Left renal cortex interstitium (tissue), 4 donors: Measurements from ENCODE around the gene GRN. TPM values are rescaled to one million over a fixed set of nuclear protein-coding genes. Genes with fewer than 3 reads are reported as not detected.
A peak's percentile ranks its signal among the peaks of the same experiment; 100 is the strongest.

Experiments used
- DNase-seq, 4 donors: peaks; one replicate each; pipeline ENCODE4 v3.0.0-alpha.2; 2013; ENCODE audit warnings: low read depth in 4 of 4, low spot score in 2 of 4, missing footprints in 1 of 4
- polyA plus RNA-seq, 4 donors: library from polyadenylated mRNA; unstranded; fragments of 120-200 nt; gene quantifications; one replicate each; pipeline ENCODE4 v1.2.1, GENCODE V29; 2013; ENCODE audit not compliant: insufficient read length in 4 of 4

Gene GRN
- polyA plus RNA-seq, result 100 to 1,000 TPM; 236 to 317 (median 277) TPM

- peak in 3 of 4 donors; percentile 95 to 99 (median 99) for DNase-seq
Observed at GRCh38 chr17:44344939-44345453, at the start of gene GRN. Gene GRN, plus strand, starts transcription at chr17:44345302. Its CDS starts 3,863 bp downstream, at chr17:44349165.

GRCh38 chr17:44297975-44298374, 47.1 kb upstream of the GRN start:
- DNase-seq, result no peak

DNA sequence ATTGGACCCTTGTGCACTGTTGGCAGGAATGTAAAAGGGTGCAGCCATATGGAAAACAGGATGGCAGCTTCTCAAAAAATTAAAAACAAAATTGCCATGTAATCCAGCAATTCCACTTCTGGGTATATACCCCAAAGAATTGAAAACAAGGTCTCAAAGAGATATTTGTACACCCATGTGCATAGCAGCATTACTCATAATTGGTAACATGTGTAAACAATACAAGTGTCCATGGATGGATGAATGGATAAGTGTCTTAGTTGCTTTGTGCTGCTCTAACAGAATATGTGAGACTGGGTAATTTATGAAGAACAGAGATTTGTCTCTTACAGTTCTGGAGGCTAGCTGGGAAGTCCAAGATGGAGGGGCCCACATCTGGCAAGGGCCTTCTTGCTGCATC, 40.5 kb upstream of the GRN start:
- no peak for DNase-seq

GRCh38 chr17:44307387-44308186, 37.5 kb upstream of the GRN start:
- DNase-seq, result no peak

DNA sequence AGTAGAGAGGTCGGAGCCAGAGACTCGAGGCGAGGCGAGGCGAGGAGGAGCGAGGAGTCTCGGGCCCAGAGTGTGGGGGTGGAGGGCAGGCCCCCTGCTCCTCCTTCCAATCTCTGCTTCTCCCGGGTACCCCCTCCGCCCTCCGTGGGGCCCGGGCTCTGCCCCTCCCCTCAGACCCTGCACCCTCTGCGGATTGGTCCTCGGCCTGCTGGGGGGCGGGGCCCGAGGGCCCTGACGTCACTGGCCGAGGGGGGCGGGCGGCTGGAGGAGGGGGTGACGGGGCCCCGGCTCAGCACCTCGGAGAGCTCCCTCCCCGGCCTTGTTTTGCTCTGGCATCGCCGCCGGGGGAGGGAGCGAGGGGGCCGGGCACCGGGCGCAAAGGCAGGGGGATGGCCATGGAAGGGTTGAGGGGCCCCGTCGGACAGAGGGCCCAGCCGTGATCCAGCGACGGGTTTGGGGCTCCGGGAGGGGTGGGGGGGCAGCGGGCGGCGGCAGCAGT, 36.7 kb upstream of the GRN start, which contains the start of gene RUNDC3A:
Gene RUNDC3A, plus strand, starts transcription at position 282 of the 499 bp plus-strand sequence. CDS start 232 bp downstream, outside the sequence.
- DNase-seq, result peak in 3 of 4 donors; percentile 78 to 86 (median 81)

GRCh38 chr17:44308865-44309264, 36.2 kb upstream of the GRN start:
- no peak for DNase-seq

DNA sequence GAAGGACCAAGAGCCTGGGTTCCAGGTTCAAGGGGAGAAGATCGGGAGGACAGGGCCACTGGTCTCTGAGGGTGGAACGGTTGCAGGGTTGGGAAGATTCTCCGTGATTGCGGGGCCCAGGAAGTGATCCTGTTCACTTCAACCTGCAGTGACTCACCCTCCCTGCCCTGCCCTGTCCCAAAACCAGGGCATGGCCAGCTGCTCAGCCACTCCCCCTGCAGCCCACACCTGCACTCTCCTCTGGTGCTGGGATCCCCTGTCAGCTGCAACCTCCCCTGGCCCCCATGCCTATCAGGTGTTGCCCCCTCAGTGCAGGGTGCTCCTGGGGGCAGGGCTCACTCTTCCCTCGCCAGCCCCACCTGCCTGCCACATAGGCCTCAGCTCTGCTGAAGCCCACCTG, 35.6 kb upstream of the GRN start:
- no peak for DNase-seq

- DNase-seq, result no peak
Observed at GRCh38 chr17:44310188-44310587, 34.9 kb upstream of the GRN start.

- DNase-seq, result no peak
Observed at GRCh38 chr17:44310609-44311376, 34.3 kb upstream of the GRN start.

DNA sequence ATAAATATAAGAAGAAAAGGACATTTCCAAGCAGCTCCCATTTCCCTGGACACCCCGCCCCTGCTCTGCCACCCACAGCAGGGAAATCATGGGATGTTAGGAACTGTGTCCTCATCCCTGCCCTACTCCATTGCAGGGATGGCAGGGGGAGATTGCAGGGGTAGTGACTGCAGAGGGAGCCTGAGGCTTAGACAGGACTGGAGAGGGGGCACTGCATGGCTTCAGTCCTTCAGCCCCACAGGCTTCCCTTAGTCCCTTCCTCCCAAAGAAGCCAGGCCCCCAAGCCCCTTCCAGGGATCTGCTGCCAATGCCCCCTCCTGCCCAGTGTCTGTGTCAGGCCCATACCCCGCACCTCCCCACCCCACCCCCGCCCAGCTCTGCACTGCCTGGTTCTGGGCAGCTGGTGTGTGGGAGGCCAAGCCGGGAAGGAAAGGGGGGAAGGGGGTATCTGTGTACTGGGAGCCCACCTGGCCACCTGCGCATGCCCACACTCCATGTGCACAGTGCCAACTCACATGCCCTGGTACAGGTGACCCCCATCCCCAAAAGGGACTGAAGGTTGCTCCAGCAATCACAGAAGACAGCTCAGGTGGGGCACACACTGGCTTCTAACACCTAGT, 33.4 kb upstream of the GRN start:
- no peak for DNase-seq

DNA sequence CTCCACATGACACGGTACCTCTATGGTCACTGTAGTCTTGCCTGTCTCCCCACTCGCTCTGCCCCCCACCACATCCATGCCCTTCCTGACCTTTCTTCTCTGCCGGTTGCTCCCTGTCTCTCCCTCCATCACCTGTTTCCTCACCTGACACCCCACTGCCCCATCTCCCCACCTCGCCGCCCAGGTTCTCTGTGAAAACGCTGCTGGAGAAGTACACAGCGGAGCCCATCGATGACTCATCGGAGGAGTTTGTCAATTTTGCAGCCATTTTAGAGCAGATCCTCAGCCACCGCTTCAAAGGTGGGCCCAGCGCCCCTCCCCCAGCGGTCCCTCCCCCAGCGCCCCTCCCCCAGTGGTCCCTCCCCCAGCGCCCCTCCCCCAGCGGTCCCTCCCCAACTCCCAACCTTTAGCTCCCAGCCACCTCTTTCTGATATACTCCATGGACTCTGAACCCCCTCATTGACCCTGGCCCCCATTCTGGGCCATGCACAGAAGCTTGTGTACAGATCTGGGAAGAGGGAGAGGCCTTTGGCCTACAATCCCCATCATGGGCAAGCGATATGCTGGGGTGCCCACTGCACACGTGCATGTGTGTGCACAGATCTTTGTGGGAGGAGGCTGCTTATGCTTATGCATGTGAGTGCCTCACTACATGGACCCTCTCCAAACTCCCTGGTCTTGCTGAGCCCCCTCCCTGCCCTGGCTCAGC, 32.6 kb upstream of the GRN start:
- no peak for DNase-seq

GRCh38 chr17:44314031-44314430, 31.1 kb upstream of the GRN start:
- DNase-seq, result no peak

DNA sequence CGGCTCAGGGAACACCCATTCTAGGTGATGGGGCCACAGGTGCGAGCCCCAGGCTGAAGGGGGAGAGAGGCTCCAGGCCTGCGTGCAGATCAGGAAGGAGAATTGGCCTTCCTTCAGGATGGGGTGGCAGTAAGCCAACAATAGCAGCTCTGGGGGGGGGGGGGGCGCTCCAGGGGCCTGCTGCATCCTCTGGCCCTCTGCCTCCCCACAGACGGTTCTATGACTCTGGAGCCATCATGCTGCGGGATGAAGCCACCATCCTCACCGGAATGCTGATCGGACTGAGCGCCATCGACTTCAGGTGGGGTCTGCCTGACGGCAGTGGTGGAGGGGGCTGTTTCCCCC, 30.6 kb upstream of the GRN start:
- no peak for DNase-seq

DNA sequence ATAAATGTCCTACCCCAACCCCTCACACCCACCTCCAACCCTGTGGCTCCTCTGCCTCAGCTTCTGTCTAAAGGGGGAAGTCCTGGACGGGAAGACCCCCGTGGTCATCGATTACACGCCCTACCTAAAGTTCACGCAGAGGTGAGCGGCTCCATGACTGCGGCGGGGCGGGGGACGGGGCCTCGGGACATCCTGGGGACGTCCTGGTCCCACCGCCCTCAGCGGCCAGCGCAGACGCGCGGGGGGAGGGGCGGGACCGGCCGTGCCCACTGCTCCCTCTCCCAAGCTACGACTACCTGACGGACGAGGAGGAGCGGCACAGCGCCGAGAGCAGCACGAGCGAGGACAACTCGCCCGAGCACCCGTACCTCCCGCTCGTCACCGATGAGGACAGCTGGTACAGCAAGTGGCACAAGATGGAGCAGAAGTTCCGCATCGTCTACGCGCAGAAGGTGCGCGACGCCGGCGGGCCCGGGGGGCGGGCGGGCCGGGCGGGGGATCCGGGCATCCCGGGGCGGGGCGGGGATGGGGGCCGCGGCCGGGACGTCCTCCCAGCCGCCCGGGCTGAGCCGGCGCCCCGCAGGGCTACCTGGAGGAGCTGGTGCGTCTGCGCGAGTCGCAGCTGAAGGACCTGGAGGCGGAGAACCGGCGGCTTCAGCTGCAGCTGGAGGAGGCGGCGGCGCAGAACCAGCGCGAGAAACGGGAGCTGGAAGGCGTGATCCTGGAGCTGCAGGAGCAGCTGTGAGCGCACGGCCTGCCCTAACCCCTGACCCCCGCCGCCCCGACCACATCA, 30.0 kb upstream of the GRN start:
- DNase-seq, result no peak

- DNase-seq, result no peak
Observed at GRCh38 chr17:44315760-44316731, 29.1 kb upstream of the GRN start.

DNA sequence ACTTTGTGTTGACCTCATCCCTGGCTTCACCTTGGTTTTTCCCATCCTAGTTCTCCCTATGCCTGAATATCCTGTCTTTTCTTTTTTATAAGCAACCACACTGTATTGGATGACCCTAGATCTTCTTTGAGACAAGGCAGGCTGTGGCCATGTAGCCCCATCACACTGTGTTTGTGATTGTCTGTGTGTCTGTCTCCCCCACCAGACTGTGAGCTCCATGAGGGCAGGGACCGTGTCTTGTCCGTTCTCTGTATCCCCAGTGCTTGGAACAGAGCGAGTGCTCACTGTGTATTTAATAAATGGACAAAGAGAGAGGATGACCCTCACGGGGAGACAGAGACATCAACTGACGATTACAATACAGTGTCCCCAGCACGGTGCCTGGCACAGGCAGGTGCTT, 27.6 kb upstream of the GRN start:
- no peak for DNase-seq

DNA sequence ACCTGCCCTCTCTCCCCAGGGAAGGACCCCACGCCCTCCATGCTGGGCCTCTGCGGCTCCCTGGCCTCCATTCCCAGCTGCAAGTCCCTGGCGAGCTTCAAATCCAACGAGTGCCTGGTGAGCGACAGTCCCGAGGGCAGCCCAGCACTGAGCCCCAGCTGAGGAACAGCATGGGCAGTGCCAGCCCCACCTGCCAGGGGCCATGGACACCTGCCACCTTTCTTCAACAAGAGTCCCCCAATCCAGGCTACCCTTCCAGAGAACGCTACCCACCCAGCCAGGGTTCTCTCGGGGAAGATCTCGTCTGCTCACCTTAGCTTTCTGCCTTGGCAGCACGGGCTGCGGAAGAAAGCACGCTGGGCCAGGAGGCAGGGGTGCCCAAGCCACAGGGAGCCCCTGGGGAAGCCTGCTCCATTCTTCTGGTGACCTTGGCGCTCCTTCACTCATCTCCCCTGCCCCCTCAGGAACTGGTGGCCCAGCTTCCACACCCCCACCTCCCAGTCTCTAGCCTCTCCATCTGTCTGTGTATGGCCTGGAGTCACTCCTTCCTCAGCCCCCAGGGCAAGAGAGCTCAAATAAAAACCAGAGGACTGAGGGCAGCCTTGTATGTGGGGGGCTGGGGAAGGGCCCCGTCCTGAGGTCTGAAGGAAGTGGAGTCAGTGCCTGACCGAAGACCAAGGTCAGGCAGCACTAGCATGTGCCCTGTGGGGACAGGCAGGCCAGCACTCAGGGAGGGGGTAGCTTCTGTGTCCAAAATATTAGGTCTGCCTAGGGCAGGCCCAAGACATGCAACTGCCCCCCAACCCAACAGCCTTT, 26.8 kb upstream of the GRN start:
- no peak for DNase-seq
